ENCODE data around the gene FILIP1L. TPM values are rescaled to one million over a fixed set of nuclear protein-coding genes. Genes with fewer than 3 reads are reported as not detected.

FILIP1L gene
- total and polyA plus RNA-seq, 2 of the 13 experiments (the other 11 are each of a cell fraction or from before 2014, with no cell fraction given) = 8.1 to 187 TPM

- TF ChIP-seq NR2F1 (CRISPR knock-in tag; IDR thresholded peaks at IDR 0.05) (peak; percentile 75 to 87), SPEN (CRISPR knock-in tag; IDR thresholded peaks at IDR 0.05; ENCODE audit: low read depth) (0 out of 2 replicates have a peak, but pooled peaks have one; percentile 19), ARNT2 (CRISPR knock-in tag; IDR thresholded peaks at IDR 0.05; ENCODE audit: low read depth) (no peak), HMG20A (CRISPR knock-in tag; IDR thresholded peaks at IDR 0.05; ENCODE audit: borderline replicate concordance) (peak; percentile 53; the same call in 1 of the 2 replicates), FOXA1 (IDR thresholded peaks at IDR 0.05) (no peak), FOXA1 (CRISPR knock-in tag; IDR thresholded peaks at IDR 0.05) (peak; percentile 64), SIN3B (IDR thresholded peaks at IDR 0.05; ENCODE audit: low read length) (no peak), NR2C2 (CRISPR knock-in tag; IDR thresholded peaks at IDR 0.05; ENCODE audit: borderline replicate concordance) (peak; percentile 45; the same call in 1 of the 2 replicates), RXRB (CRISPR knock-in tag; IDR thresholded peaks at IDR 0.05; ENCODE audit: borderline replicate concordance) (peak; percentile 50)
- TF ChIP-seq, protein P1, sequence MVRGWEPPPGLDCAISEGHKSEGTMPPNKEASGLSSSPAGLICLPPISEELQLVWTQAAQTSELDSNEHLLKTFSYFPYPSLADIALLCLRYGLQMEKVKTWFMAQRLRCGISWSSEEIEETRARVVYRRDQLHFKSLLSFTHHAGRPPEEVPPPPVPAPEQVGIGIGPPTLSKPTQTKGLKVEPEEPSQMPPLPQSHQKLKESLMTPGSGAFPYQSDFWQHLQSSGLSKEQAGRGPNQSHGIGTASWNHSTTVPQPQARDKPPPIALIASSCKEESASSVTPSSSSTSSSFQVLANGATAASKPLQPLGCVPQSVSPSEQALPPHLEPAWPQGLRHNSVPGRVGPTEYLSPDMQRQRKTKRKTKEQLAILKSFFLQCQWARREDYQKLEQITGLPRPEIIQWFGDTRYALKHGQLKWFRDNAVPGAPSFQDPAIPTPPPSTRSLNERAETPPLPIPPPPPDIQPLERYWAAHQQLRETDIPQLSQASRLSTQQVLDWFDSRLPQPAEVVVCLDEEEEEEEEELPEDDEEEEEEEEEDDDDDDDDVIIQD (CRISPR knock-in tag; IDR thresholded peaks at IDR 0.05; ENCODE audit: low read depth) = peak; percentile 92
- TF ChIP-seq, protein P2, sequence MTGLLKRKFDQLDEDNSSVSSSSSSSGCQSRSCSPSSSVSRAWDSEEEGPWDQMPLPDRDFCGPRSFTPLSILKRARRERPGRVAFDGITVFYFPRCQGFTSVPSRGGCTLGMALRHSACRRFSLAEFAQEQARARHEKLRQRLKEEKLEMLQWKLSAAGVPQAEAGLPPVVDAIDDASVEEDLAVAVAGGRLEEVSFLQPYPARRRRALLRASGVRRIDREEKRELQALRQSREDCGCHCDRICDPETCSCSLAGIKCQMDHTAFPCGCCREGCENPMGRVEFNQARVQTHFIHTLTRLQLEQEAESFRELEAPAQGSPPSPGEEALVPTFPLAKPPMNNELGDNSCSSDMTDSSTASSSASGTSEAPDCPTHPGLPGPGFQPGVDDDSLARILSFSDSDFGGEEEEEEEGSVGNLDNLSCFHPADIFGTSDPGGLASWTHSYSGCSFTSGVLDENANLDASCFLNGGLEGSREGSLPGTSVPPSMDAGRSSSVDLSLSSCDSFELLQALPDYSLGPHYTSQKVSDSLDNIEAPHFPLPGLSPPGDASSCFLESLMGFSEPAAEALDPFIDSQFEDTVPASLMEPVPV (CRISPR knock-in tag; IDR thresholded peaks at IDR 0.05) = no peak
Observed at GRCh38 chr3:100114413-100115030, at the start of gene FILIP1L (continued).

Data from HepG2 (cell line).